Kidney (tissue), 14 donors: Measurements from ENCODE around the gene ATG13. TPM values are rescaled to one million over a fixed set of nuclear protein-coding genes. Genes with fewer than 3 reads are reported as not detected.
"Not testable (repeated sequence)": the region's sequence is repeated elsewhere in the genome, so short reads cannot be mapped to it uniquely, and the experiment has no call there.

Experiments used
- DNase-seq, 5 donors: peaks; one replicate each; pipeline ENCODE4 v3.0.0-alpha.2; 2013 to 2020
- FAIRE-seq: peaks from 2 replicates; lab custom pipeline; 2012; peaks lifted over from hg19 to GRCh38; lab: Jason Lieb, UNC
- H3K27ac ChIP-seq, 2 donors: one replicate each; pipeline ENCODE4 v1.7.0; 2013; ENCODE audit warnings: low read depth in 2 of 2, low read length in 2 of 2, inconsistent platforms in 1 of 2
- H3K27me3 ChIP-seq: one replicate; pipeline ENCODE4 v1.7.1; 2013; ENCODE audit warnings: low read length, inconsistent platforms; ENCODE audit not compliant: control insufficient read depth, insufficient read depth
- H3K36me3 ChIP-seq, 3 donors: one replicate each; pipeline versions ENCODE4 v1.7.0 to v1.7.1; 2013; ENCODE audit warnings: low read length in 3 of 3, control low read depth in 1 of 3, inconsistent platforms in 1 of 3; ENCODE audit not compliant: insufficient read depth in 3 of 3, control insufficient read depth in 2 of 3
- H3K4me1 ChIP-seq, 3 donors: one replicate each; pipeline versions ENCODE4 v1.7.0 to v1.7.1; 2013; ENCODE audit warnings: low read length in 3 of 3, inconsistent platforms in 1 of 3, low read depth in 1 of 3; ENCODE audit not compliant: control insufficient read depth in 2 of 3, insufficient read depth in 2 of 3
- H3K4me3 ChIP-seq, 3 donors: one replicate each; pipeline versions ENCODE4 v1.7.0 to v1.8.1; 2013; ENCODE audit warnings: low read length in 3 of 3, control low read depth in 1 of 3, inconsistent platforms in 1 of 3
- H3K9ac ChIP-seq, 3 donors: one replicate each; pipeline versions ENCODE4 v1.7.0 to v1.7.1; 2013; ENCODE audit warnings: low read length in 3 of 3, control low read depth in 1 of 3, inconsistent platforms in 1 of 3
- H3K9me3 ChIP-seq, 3 donors: one replicate each; pipeline versions ENCODE4 v1.7.0 to v1.7.1; 2013; ENCODE audit warnings: low read length in 3 of 3, control low read depth in 1 of 3, inconsistent platforms in 1 of 3; ENCODE audit not compliant: control insufficient read depth in 2 of 3, insufficient read depth in 1 of 3
- CTCF ChIP-seq: IDR thresholded peaks from 3 replicates; pipeline ENCODE4 v1.5.1; 2012; ENCODE audit warnings: mild to moderate bottlenecking, moderate library complexity, borderline replicate concordance; ENCODE audit not compliant: insufficient read depth; ENCODE audit errors: extremely low read depth
- intact Hi-C: fragments of 100-400 bp; cut with DNase I; formaldehyde crosslinking; loops from one replicate; pipeline ENCODE4 v1.11.1; 2022
- polyA plus RNA-seq: library from polyadenylated mRNA; stranded (reverse); fragments of 350-450 nt; fragmentation: Illumina TruSeq; extraction: RNeasy Lipid Tissue Mini Kit (QIAGEN cat#74804); gene quantifications from one replicate; pipeline ENCODE4 v1.2.3, GENCODE V29; 2014; ENCODE audit warnings: low read depth, low replicate concordance; ENCODE audit not compliant: insufficient read depth
- total RNA-seq: library from RNA; stranded (reverse); fragmentation: NEBNext Ultra II Directional; extraction: Animal tissue kit (Norgen Biotek cat#: 25700); gene quantifications from one replicate; pipeline ENCODE4 v1.2.1, GENCODE V29; 2021
- donor health status: control.
- donor health status: control.
- donor health status: control.
- donor health status: control.
- donor health status: control.
- donor health status: DM: yes; HTN: yes; CAD: no.
- donor health status: Normal renal cell carcinoma (clear cell type).

ATG13 gene
- total and polyA plus RNA-seq, 2 donors from 2014 or later, result 40.1 to 73.5 TPM

GRCh38 chr11:46574656-46575055, 42.7 kb upstream of the ATG13 start:
- no peaks in the 10 kb centered on the region for H3K9me3 ChIP-seq
- no peak for FAIRE-seq
- H3K36me3 ChIP-seq, result no peaks in the 10 kb centered on the region
- H3K9ac ChIP-seq, result no peak overlapping the region
- intact Hi-C loops, result no loop called here
- DNase-seq, result no peak
- no peak overlapping the region for H3K27ac ChIP-seq
- H3K27me3 ChIP-seq, result no peaks in the 10 kb centered on the region
- no peak for TF ChIP-seq CTCF
- no peak overlapping the region for H3K4me3 ChIP-seq
- no peaks in the 10 kb centered on the region for H3K4me1 ChIP-seq

DNA sequence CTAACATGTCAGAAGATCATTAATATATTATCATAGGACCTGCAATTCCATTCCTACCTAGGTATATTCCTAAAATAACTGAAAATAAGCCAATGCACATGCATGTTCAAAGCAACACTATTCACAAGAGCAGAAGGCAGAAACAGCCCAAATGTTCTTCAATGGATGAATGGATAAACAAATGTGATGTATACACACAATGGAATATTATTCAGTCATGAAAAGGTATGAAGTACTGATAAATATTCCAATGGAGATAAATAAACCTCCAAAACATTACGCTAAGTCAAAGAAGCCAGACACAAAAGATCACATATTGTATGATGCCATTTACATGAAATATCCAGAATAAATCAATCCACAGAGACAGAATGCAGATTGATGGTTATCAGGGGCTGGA, 40.3 kb upstream of the ATG13 start:
- no peak for FAIRE-seq
- H3K4me1 ChIP-seq, result no peaks in the 10 kb centered on the region

DNA sequence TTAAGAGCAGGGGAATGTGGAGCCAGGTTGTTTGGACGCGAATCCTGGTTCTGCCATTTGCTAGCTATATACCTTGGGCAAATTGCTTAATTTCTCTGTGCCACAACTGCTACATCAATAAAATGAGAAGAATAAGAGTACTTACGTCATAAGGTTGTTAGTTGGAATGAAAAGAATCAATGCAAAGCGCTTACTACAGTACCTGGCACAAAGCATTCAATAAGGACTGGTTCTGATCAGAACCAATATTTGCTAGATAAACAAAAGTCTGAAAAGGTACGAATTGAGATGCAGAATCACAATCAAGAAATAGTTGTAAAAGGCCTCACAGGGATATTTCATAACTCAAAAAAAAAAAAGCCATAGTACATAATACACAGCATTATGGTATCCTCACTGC, 34.8 kb upstream of the ATG13 start:
- no peak for FAIRE-seq
- H3K9me3 ChIP-seq, result no peaks in the 10 kb centered on the region
- no peaks in the 10 kb centered on the region for H3K36me3 ChIP-seq
- H3K4me3 ChIP-seq, result no peak overlapping the region
- DNase-seq, result no peak
- no peaks in the 10 kb centered on the region for H3K27me3 ChIP-seq
- H3K27ac ChIP-seq, result no peak overlapping the region
- no peaks in the 10 kb centered on the region for H3K4me1 ChIP-seq
- intact Hi-C loops, result no loop called here
- no peak overlapping the region for H3K9ac ChIP-seq
- TF ChIP-seq CTCF, result no peak

More for the DNA sequence above, 40.3 kb upstream of the ATG13 start:
- Histone ChIP-seq H3K27ac (no peak overlapping the region), H3K27me3 (no peaks in the 10 kb centered on the region), H3K9ac (no peak overlapping the region), H3K9me3 (no peaks in the 10 kb centered on the region), H3K36me3 (no peaks in the 10 kb centered on the region), H3K4me3 (no peak overlapping the region)
- no peak for TF ChIP-seq CTCF
- intact Hi-C loops, result no loop called here
- DNase-seq, result no peak

DNA sequence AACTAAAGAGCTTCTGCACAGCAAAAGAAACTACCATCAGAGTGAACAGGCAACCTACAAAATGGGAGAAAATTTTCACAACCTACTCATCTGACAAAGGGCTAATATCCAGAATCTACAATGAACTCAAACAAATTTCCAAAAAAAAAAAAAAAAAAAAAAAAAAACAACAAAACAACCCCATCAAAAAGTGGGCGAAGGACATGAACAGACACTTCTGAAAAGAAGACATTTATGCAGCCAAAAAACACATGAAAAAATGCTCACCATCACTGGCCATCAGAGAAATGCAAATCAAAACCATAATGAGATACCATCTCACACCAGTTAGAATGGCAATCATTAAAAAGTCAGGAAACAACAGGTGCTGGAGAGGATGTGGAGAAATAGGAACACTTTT, 33.8 kb upstream of the ATG13 start:
- H3K9ac ChIP-seq, H3K27ac ChIP-seq, DNase-seq, H3K36me3 ChIP-seq, intact Hi-C loops, FAIRE-seq, H3K4me3 ChIP-seq, H3K9me3 ChIP-seq, H3K27me3 ChIP-seq, H3K4me1 ChIP-seq: not testable (repeated sequence)
